Neuronal stem cell (in vitro differentiated cells): ENCODE measurements around the gene KRTAP4-5.
"Not testable (repeated sequence)": the region's sequence is repeated elsewhere in the genome, so short reads cannot be mapped to it uniquely, and the experiment has no call there.

ENCODE experiments used
- DNase-seq: peaks from one replicate; pipeline ENCODE4 v3.0.0-alpha.2; 2013; ENCODE audit warnings: low spot score
- H2AFZ ChIP-seq: one replicate; pipeline ENCODE4 v1.6.1; 2013; ENCODE audit warnings: mild to moderate bottlenecking, low read length, inconsistent platforms
- H2AK5ac ChIP-seq: 2 replicates; pipeline ENCODE4 v1.6.1; 2013; ENCODE audit warnings: low read depth, mild to moderate bottlenecking, inconsistent platforms, low read length, moderate library complexity, mixed read lengths
- H2BK120ac ChIP-seq: 2 replicates; pipeline ENCODE4 v1.6.1; 2013; ENCODE audit warnings: low read depth, mild to moderate bottlenecking, inconsistent platforms, low read length, moderate library complexity, mixed read lengths
- H2BK12ac ChIP-seq: one replicate; pipeline ENCODE4 v1.6.1; 2013; ENCODE audit warnings: low read length, inconsistent platforms
- H2BK15ac ChIP-seq: 2 replicates; pipeline ENCODE4 v1.6.1; 2013; ENCODE audit warnings: mild to moderate bottlenecking, low read length, inconsistent platforms, mixed read lengths
- H2BK5ac ChIP-seq: one replicate; pipeline ENCODE4 v1.6.1; 2013; ENCODE audit warnings: inconsistent platforms, mild to moderate bottlenecking, low read length, moderate library complexity
- H3K14ac ChIP-seq: one replicate; pipeline ENCODE4 v1.6.1; 2013; ENCODE audit warnings: low read length, inconsistent platforms
- H3K18ac ChIP-seq: 2 replicates; pipeline ENCODE4 v1.6.1; 2013; ENCODE audit warnings: low read length, inconsistent platforms
- H3K23ac ChIP-seq: 2 replicates; pipeline ENCODE4 v1.6.1; 2013; ENCODE audit warnings: low read depth, mild to moderate bottlenecking, mixed read lengths, low read length, inconsistent platforms; ENCODE audit not compliant: poor library complexity
- H3K27ac ChIP-seq: replicated peaks from 3 replicates; pipeline ENCODE4 v1.5.1; 2013; ENCODE audit warnings: low read length, inconsistent platforms
- H3K27me3 ChIP-seq, 3 experiments: 2 replicates each; pipeline ENCODE4 v1.6.1; 2013; ENCODE audit warnings: low read length in 3 of 3, mild to moderate bottlenecking in 2 of 3, inconsistent platforms in 1 of 3, low read depth in 1 of 3, mixed read lengths in 1 of 3, moderate library complexity in 1 of 3; ENCODE audit not compliant: control insufficient read depth in 3 of 3, insufficient read depth in 3 of 3
- H3K36me3 ChIP-seq, 2 donors: replicated peaks in 1 of 2; 2 replicates each; pipeline ENCODE4 v1.6.1; 2013; ENCODE audit warnings: low read length in 2 of 2; ENCODE audit not compliant: control insufficient read depth in 2 of 2, insufficient read depth in 2 of 2
- H3K4ac ChIP-seq: 2 replicates; pipeline ENCODE4 v1.6.1; 2013; ENCODE audit warnings: inconsistent platforms, mild to moderate bottlenecking, low read length, moderate library complexity
- H3K4me1 ChIP-seq, 2 donors: 1 replicate in 1 of 2; 2 replicates in 1 of 2; pipeline ENCODE4 v1.6.1; 2013; ENCODE audit warnings: low read length in 2 of 2, low read depth in 1 of 2; ENCODE audit not compliant: control insufficient read depth in 2 of 2, insufficient read depth in 1 of 2
- H3K4me2 ChIP-seq: one replicate; pipeline ENCODE4 v1.6.1; 2013; ENCODE audit warnings: mild to moderate bottlenecking, low read length, inconsistent platforms; ENCODE audit not compliant: insufficient read depth, poor library complexity, severe bottlenecking
- H3K4me3 ChIP-seq, 2 donors: 2 replicates each; pipeline ENCODE4 v1.5.1; 2013; ENCODE audit warnings: low read length in 2 of 2, mild to moderate bottlenecking in 2 of 2, inconsistent platforms in 1 of 2, moderate library complexity in 1 of 2
- H3K79me1 ChIP-seq: one replicate; pipeline ENCODE4 v1.6.1; 2013; ENCODE audit warnings: low read depth, mild to moderate bottlenecking, inconsistent platforms, low read length, moderate library complexity
- H3K9ac ChIP-seq: one replicate; pipeline ENCODE4 v1.6.1; 2013; ENCODE audit warnings: mild to moderate bottlenecking, low read depth, low read length, inconsistent platforms; ENCODE audit not compliant: poor library complexity
- H3K9me3 ChIP-seq, 2 donors: replicated peaks in 1 of 2; 2 replicates each; pipeline versions ENCODE3 to v1.6.1; 2013; ENCODE audit warnings: low read length in 2 of 2, mild to moderate bottlenecking in 2 of 2, inconsistent platforms in 1 of 2, low read depth in 1 of 2, mixed read lengths in 1 of 2, moderate library complexity in 1 of 2; ENCODE audit not compliant: control insufficient read depth in 2 of 2, insufficient read depth in 1 of 2
- H4K8ac ChIP-seq: one replicate; pipeline ENCODE4 v1.6.1; 2013; ENCODE audit warnings: low read depth, mild to moderate bottlenecking, inconsistent platforms, low read length, moderate library complexity
- H4K91ac ChIP-seq: one replicate; pipeline ENCODE4 v1.6.1; 2013; ENCODE audit warnings: low read length, low read depth, mild to moderate bottlenecking, inconsistent platforms; ENCODE audit not compliant: poor library complexity
- WGBS, 2 donors: extraction: QIAGEN DNeasy Blood & Tissue Kit; methylation state at CpG; one replicate each; pipeline ENCODE4 v1.1.7; 2013; ENCODE audit warnings: missing lambda C conversion rate in 2 of 2, mixed read lengths in 1 of 2; ENCODE audit not compliant: insufficient read length in 2 of 2, insufficient replicate concordance in 1 of 2; ENCODE audit errors: extremely low coverage in 2 of 2; 5-methylcytosine and 5-hydroxymethylcytosine counted together

Gene KRTAP4-5

DNA sequence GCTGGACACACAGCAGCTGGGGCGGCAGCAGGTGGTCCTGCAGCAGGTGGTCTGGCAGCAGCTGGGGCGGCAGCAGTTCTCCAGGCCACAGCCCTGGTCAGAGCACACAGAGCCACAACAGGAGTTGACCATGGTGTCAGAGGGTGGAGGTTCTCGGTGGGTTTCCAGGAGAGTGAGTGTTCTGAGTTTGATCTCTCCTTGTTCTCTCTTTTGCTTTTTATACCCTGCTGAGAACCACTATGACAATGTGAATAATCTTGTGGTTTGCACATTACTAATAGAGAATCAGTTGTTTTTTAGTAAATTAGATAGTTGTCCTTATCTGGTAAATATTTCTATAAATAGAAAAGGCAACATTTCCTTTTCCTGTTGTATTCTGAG lies 25.6 kb downstream of the KRTAP4-5 start, which contains the start of gene KRTAP4-12:
KRTAP4-12 (minus strand) TSS at position 192 of the 381 bp plus-strand sequence; CDS start at position 132, 60 bp downstream.
- H3K4me1 ChIP-seq, H3K18ac ChIP-seq, H3K4ac ChIP-seq, H3K36me3 ChIP-seq, H2BK5ac ChIP-seq, H3K27me3 ChIP-seq, H3K9me3 ChIP-seq, H2AK5ac ChIP-seq, H2BK15ac ChIP-seq, H2AFZ ChIP-seq, H3K14ac ChIP-seq, H2BK12ac ChIP-seq, H3K79me1 ChIP-seq, H3K9ac ChIP-seq, H2BK120ac ChIP-seq, H4K8ac ChIP-seq, H4K91ac ChIP-seq, H3K4me2 ChIP-seq, H3K27ac ChIP-seq, H3K23ac ChIP-seq, DNase-seq, H3K4me3 ChIP-seq: not testable (repeated sequence)
- WGBS, 2 donors, result no CpG with 5 or more reads among the region's 3 CpGs

GRCh38 chr17:41123292-41123990 lies 26.2 kb downstream of the KRTAP4-5 start:
- H3K27me3 ChIP-seq, H3K4me2 ChIP-seq, H3K23ac ChIP-seq, H2BK12ac ChIP-seq, H2BK15ac ChIP-seq, H3K18ac ChIP-seq, H4K91ac ChIP-seq, H3K4me1 ChIP-seq, H3K79me1 ChIP-seq, H3K14ac ChIP-seq, H2AK5ac ChIP-seq, H2BK5ac ChIP-seq, H2AFZ ChIP-seq, H3K4ac ChIP-seq, H3K9me3 ChIP-seq, H3K4me3 ChIP-seq, H2BK120ac ChIP-seq, H4K8ac ChIP-seq, DNase-seq, H3K9ac ChIP-seq, H3K27ac ChIP-seq, H3K36me3 ChIP-seq: not testable (repeated sequence)
- no CpG with 5 or more reads among the region's 12 CpGs for WGBS, 2 donors

- H2BK12ac ChIP-seq, result no peak overlapping the region
- H3K9ac ChIP-seq, result no peak overlapping the region
- no peaks in the 10 kb centered on the region for H3K4me1 ChIP-seq
- no peak overlapping the region for H2BK5ac ChIP-seq
- no peak overlapping the region for H2AFZ ChIP-seq
- no peaks in the 10 kb centered on the region for H3K9me3 ChIP-seq
- no peak overlapping the region for H4K91ac ChIP-seq
- no peaks in the 10 kb centered on the region for H3K79me1 ChIP-seq
- no peak overlapping the region for H4K8ac ChIP-seq
- no peaks in the 10 kb centered on the region for H3K36me3 ChIP-seq
- no peak overlapping the region for H2AK5ac ChIP-seq
- no peak overlapping the region for H3K4ac ChIP-seq
- H3K27ac ChIP-seq, result no peak overlapping the region
- WGBS, 2 donors, result no CpG with 5 or more reads among the region's 2 CpGs
- no peak overlapping the region for H3K14ac ChIP-seq
- DNase-seq, result no peak
- no peak overlapping the region for H3K18ac ChIP-seq
- H3K4me2 ChIP-seq, result no peak overlapping the region
- no peak overlapping the region for H3K4me3 ChIP-seq
- no peak overlapping the region for H3K23ac ChIP-seq
- no peak overlapping the region for H2BK120ac ChIP-seq
- no peaks in the 10 kb centered on the region for H3K27me3 ChIP-seq
- H2BK15ac ChIP-seq, result no peak overlapping the region
These were observed 27.9 kb downstream of the KRTAP4-5 start for GRCh38 chr17:41121742-41122141.

- not testable (repeated sequence) for H3K4ac ChIP-seq, H3K4me1 ChIP-seq, H3K79me1 ChIP-seq, H2BK5ac ChIP-seq, H2BK120ac ChIP-seq, H3K36me3 ChIP-seq, H2BK12ac ChIP-seq, H3K27me3 ChIP-seq, H3K14ac ChIP-seq, H3K9me3 ChIP-seq, H4K91ac ChIP-seq, H3K9ac ChIP-seq, H3K23ac ChIP-seq, H3K4me2 ChIP-seq, H2BK15ac ChIP-seq, H3K4me3 ChIP-seq, H3K18ac ChIP-seq, DNase-seq, H4K8ac ChIP-seq, H2AFZ ChIP-seq, H2AK5ac ChIP-seq, H3K27ac ChIP-seq
- WGBS, 2 donors, result no CpG with 5 or more reads among the region's 11 CpGs
These were observed 29.6 kb downstream of the KRTAP4-5 start for GRCh38 chr17:41119696-41120690.
